HepG2 (cell line): ENCODE results near the gene PRXL2B. TPM values are rescaled to one million over a fixed set of nuclear protein-coding genes. Genes with fewer than 3 reads are reported as not detected.
"Not testable (repeated sequence)": the region's sequence is repeated elsewhere in the genome, so short reads cannot be mapped to it uniquely, and the experiment has no call there.

Source experiments
- ATAC-seq: fragments of 200-7000 bp; cut with Tn5 transposase; 3 replicates; pipeline ENCODE4 v1.9.1; 2020; ENCODE audit warnings: mild to moderate bottlenecking, moderate library complexity
- BruUV-seq: library from RNA; stranded (reverse); fragments of 400-500 nt; replicated peaks from 2 replicates; lab custom pipeline; 2021; lab: Mats Ljungman, UMichigan
- CTCF ChIA-PET: fragments of 300-600 bp; formaldehyde crosslinking; extraction: SDS; loops from one replicate; lab custom pipeline; 2021; ENCODE audit warnings: low total read pairs, inconsistent platforms, low intra/inter-chr PET ratio; lab: Yijun Ruan, JAX
- POLR2A ChIA-PET: fragments of 350-600 bp; sonication (Branson Sonifier 250); formaldehyde crosslinking; loops from one replicate; lab custom pipeline; 2020; ENCODE audit warnings: antibody characterized with exemption, inconsistent platforms; lab: Yijun Ruan, JAX
- DNase-seq: peaks from one replicate; pipeline ENCODE4 v3.0.0-alpha.2; 2015; ENCODE audit warnings: low spot score
- FAIRE-seq: peaks from 3 replicates; lab custom pipeline; 2011; peaks lifted over from hg19 to GRCh38; lab: Jason Lieb, UNC
- H2AFZ ChIP-seq: one replicate; pipeline ENCODE4 v1.6.1; 2011; ENCODE audit warnings: low read length, inconsistent platforms
- H3K27ac ChIP-seq: fragments of 300-600 bp; 3 replicates; pipeline ENCODE4 v1.8.0; 2011; ENCODE audit warnings: mixed run types, mild to moderate bottlenecking, mixed read lengths, low read length, inconsistent platforms; ENCODE audit not compliant: insufficient read depth; ENCODE audit errors: extremely low read length
- H3K27me3 ChIP-seq, 2 experiments: fragments of 200-600 bp in 1 of 2; 2 replicates in 1 of 2; 3 replicates in 1 of 2; pipeline versions ENCODE4 v1.6.0 to v1.8.0; 2011; ENCODE audit warnings: low read length in 2 of 2, mild to moderate bottlenecking in 2 of 2, moderate library complexity in 2 of 2, inconsistent platforms in 1 of 2; ENCODE audit not compliant: insufficient read depth in 2 of 2, control insufficient read depth in 1 of 2
- H3K36me3 ChIP-seq, 2 experiments: fragments of 200-600 bp in 1 of 2; replicated peaks in 1 of 2; 2 replicates in 1 of 2; 3 replicates in 1 of 2; pipeline versions ENCODE4 v1.5.1 to v1.8.0; 2011; ENCODE audit warnings: low read length in 2 of 2, inconsistent platforms in 1 of 2; ENCODE audit not compliant: insufficient read depth in 2 of 2, control insufficient read depth in 1 of 2
- H3K4me1 ChIP-seq: 2 replicates; pipeline ENCODE4 v1.5.1; 2012; ENCODE audit warnings: low read length, inconsistent platforms; ENCODE audit not compliant: insufficient read depth
- H3K4me2 ChIP-seq: 2 replicates; pipeline ENCODE4 v1.6.0; 2011; ENCODE audit warnings: low read depth, low read length, inconsistent platforms
- H3K4me3 ChIP-seq, 3 experiments: fragments of 200-600 bp in 1 of 3; sonication (generic), shearing (Covaris generic) in 1 of 3; replicated peaks in 1 of 3; 2 replicates each; pipeline ENCODE4 v1.5.1; 2011 to 2016; ENCODE audit warnings: low read length in 3 of 3, inconsistent platforms in 2 of 3, low read depth in 2 of 3, mild to moderate bottlenecking in 2 of 3, control low read depth in 1 of 3, mixed read lengths in 1 of 3; ENCODE audit not compliant: insufficient read depth in 1 of 3
- H3K79me2 ChIP-seq: one replicate; pipeline ENCODE4 v1.6.1; 2011; ENCODE audit warnings: low read length, inconsistent platforms; ENCODE audit not compliant: insufficient read depth
- H3K9ac ChIP-seq: 2 replicates; pipeline ENCODE4 v1.6.0; 2011; ENCODE audit warnings: mild to moderate bottlenecking, low read depth, low read length, inconsistent platforms; ENCODE audit not compliant: insufficient read depth
- H3K9me3 ChIP-seq: 2 replicates; pipeline ENCODE4 v1.5.1; 2012; ENCODE audit warnings: mild to moderate bottlenecking, low read length
- H4K20me1 ChIP-seq: 2 replicates; pipeline ENCODE4 v1.6.0; 2011; ENCODE audit warnings: inconsistent platforms, mild to moderate bottlenecking, low read length, moderate library complexity; ENCODE audit not compliant: insufficient read depth
- PAXIP1 ChIP-seq: sonication (generic); formaldehyde crosslinking; conservative IDR thresholded peaks from 2 replicates; pipeline ENCODE4 v1.4.0; 2020; ENCODE audit warnings: mild to moderate bottlenecking, missing genetic modification reagents, moderate library complexity
- WGBS: methylation state at CpG from one replicate; pipeline ENCODE4 v1.1.6; 2017; ENCODE audit warnings: low lambda C conversion rate; 5-methylcytosine and 5-hydroxymethylcytosine counted together
- in situ Hi-C: cut with HindIII; loops from 2 replicates; pipeline ENCODE4 v1.10.0; 2017; ENCODE audit warnings: low pct_unique_long_range_greater_than_20kb; ENCODE audit not compliant: extremely low pct_ligation_motif_present
- intact Hi-C: fragments of 100-400 bp; cut with micrococcal nuclease; formaldehyde crosslinking; loops from one replicate; pipeline ENCODE4 v1.10.0; 2022; ENCODE audit not compliant: unreplicated experiment
- polyA plus RNA-seq, 8 experiments: library from polyadenylated mRNA; depleted of rRNA in 3 of 8; stranded (reverse) in 7 of 8; unstranded in 1 of 8; fragments of >200 nt; fragmentation: Illumina TruSeq in 4 of 8; extraction: Trizol in 4 of 8; gene quantifications; 2 replicates each; pipeline versions ENCODE4 v1.2.1 to v1.2.3, GENCODE V29; 2011 to 2016; ENCODE audit warnings: low read depth in 4 of 8, missing spikeins in 1 of 8, mixed read lengths in 1 of 8; ENCODE audit not compliant: insufficient read depth in 1 of 8
- total RNA-seq, 5 experiments: library from RNA; depleted of rRNA; stranded (reverse); fragments of >200 nt; fragmentation: Illumina TruSeq; extraction: Trizol; gene quantifications; 2 replicates each; pipeline ENCODE4 v1.2.3, GENCODE V29; 2016; ENCODE audit warnings: low read depth in 1 of 5

PRXL2B gene
- total and polyA plus RNA-seq, 2 of the 13 experiments (the other 11 are each of a cell fraction or from before 2014, with no cell fraction given) = 16.8 to 22.1 TPM

DNA sequence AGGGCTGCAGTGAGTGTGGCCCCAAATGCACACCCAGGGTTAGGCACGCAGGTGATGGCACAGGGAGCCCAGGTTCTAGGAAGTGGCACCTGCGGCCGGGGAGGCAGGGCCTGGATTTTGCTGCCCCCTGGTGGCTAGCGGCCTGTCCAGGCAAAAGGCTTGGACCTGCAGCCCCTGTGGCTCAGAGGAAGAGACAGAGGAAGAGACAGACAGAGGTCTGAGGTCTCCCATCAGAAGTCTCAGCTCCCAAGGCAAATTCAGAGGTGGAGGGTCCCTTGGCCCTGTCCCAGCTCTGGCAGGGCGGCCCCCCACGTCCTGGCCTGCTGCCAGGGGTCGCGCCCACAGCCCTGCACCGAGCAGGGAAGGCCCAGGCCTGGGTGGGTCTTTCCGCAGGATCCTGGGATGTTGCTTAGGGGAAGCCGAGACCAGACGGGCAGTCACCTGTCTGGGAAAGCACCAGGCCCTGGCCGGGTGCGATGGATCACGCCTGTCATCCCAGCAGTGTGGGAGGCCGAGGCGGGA is 38.4 kb upstream of the PRXL2B start (continued):
- TF ChIP-seq PAXIP1 (CRISPR knock-in tag) = no peak; the same call in 1 of the 2 replicates

- Histone ChIP-seq H3K4me1 (peaks cover 59% of the 10 kb centered on the region), H3K9ac (peak overlapping the region; percentile 64; the same call in 1 of the 2 replicates), H3K4me2 (peak overlapping the region; percentile 85; the same call in 1 of the 2 replicates), H3K4me3 (peak overlapping the region in 1 of 3 experiments; percentile 80; a peak in 1 of 6 replicates)
- H3K79me2 ChIP-seq, BruUV-seq, FAIRE-seq, H3K36me3 ChIP-seq, H3K27me3 ChIP-seq, H2AFZ ChIP-seq, H3K9me3 ChIP-seq, H4K20me1 ChIP-seq, CTCF ChIA-PET, ATAC-seq, intact Hi-C loops, H3K27ac ChIP-seq, DNase-seq: not testable (repeated sequence)
- 83% methylated on average over 14 of the region's 28 CpGs for WGBS
- in situ Hi-C loops = loop anchor here (5.0 kb wide), 1 partner anchor 137 kb away; the partner anchor contains the start of gene PEX10
- POLR2A ChIA-PET = interaction anchor here (1.6 to 2.6 kb wide), 2 partner anchors 12 to 136 kb away, joined by 4 to 16 read pairs; partner anchors contain the start of gene PEX10
These were observed 37.1 kb upstream of the PRXL2B start for GRCh38 chr1:2549367-2550029.

DNA sequence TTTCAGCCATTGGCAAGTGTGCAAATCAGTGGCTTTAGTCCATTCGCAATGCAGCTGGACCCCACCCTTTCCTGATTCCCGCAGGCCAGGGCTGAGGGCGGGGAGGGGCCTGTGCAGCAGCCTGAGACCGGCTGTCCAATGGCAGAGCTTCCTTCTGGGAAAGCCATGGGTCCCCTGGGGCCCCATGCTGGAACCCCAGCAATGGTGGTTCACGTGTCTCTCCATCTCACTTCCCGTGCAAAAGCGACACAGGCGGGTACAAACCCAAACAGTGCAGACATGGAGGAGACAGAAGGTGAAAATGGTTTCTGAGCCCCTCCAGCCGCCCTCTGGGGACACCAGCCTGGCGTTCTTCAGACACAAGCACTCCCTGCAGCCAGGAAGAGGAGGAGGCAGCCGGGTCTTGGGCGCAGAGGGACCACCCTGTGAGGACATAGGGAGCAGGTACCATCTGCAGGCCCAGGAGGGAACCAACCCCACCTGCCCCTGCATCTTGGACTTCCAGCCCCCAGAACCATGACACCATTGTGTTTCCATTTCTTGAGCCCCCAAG is 36.2 kb upstream of the PRXL2B start:
- CTCF ChIA-PET, ATAC-seq, BruUV-seq, H3K4me3 ChIP-seq, H3K9ac ChIP-seq, H3K4me2 ChIP-seq, H3K9me3 ChIP-seq, DNase-seq, H2AFZ ChIP-seq, H3K27ac ChIP-seq, H3K27me3 ChIP-seq, H3K79me2 ChIP-seq, in situ Hi-C loops, FAIRE-seq, H4K20me1 ChIP-seq, H3K36me3 ChIP-seq, intact Hi-C loops: not testable (repeated sequence)
- H3K4me1 ChIP-seq = peaks cover 59% of the 10 kb centered on the region
- WGBS = 40% methylated on average over 1 of the region's 12 CpGs
- POLR2A ChIA-PET = interaction anchor here (1.6 kb wide), 1 partner anchor 11 kb away, joined by 4 read pairs; no protein-coding TSS in a partner anchor
